NCI-H460 (cell line): ENCODE data around the gene SLC35A3. TPM values are rescaled to one million over a fixed set of nuclear protein-coding genes. Genes with fewer than 3 reads are reported as not detected.

Source experiments
- DNase-seq: peaks from one replicate; pipeline ENCODE4 v3.0.0-alpha.2; 2016; ENCODE audit warnings: low read depth; ENCODE audit errors: extremely low read depth
- small RNA-seq, 2 experiments: library from RNA; depleted of rRNA; stranded (forward); fragments of <200 nt; gene quantifications; one replicate each; pipeline ENCODE3, GENCODE V24; 2014
- total RNA-seq: library from RNA; depleted of rRNA; stranded (reverse); fragments of >200 nt; shearing (Covaris generic); gene quantifications from 2 replicates; pipeline ENCODE4 v1.2.3, GENCODE V29; 2014; rRNA removed

SLC35A3 gene
- total RNA-seq, 1 experiment from 2014 or later: 31.9 TPM

GRCh38 chr1:100074604-100075395, 105.0 kb downstream of the SLC35A3 start:
- no peak for DNase-seq

- no peak for DNase-seq
Observed at GRCh38 chr1:100075773-100076172, 106.0 kb downstream of the SLC35A3 start.

- no peak for DNase-seq
Observed at GRCh38 chr1:100076319-100076718, 106.5 kb downstream of the SLC35A3 start.

GRCh38 chr1:100076744-100077143, 106.9 kb downstream of the SLC35A3 start:
- DNase-seq: no peak

- DNase-seq: no peak
Observed at GRCh38 chr1:100077531-100077930, 107.7 kb downstream of the SLC35A3 start.

- DNase-seq: no peak
Observed at GRCh38 chr1:100080331-100080730, 110.5 kb downstream of the SLC35A3 start.

Small RNA genes lying within 50 kb of the gene (small RNA-seq; reads per million reads assigned to genes)
- gene RNU6-1318P (0 reads per million in 2 experiments), gene RNU6-750P (0 reads per million in 2 experiments)

Other genes with a start within 250 kb of the SLC35A3 start
- 8.7 and 9.3 TPM in 2 replicates for gene FRRS1, start 203.4 kb upstream of the SLC35A3 start, total RNA-seq
- 8.3 and 9.2 TPM in 2 replicates for gene AGL, start 119.6 kb upstream of the SLC35A3 start, total RNA-seq
- gene SASS6, start 162.9 kb downstream of the SLC35A3 start, total RNA-seq: 7.7 TPM in 2 replicates
- gene TRMT13, start 163.2 kb downstream of the SLC35A3 start, total RNA-seq: 18.4 and 21.3 TPM in 2 replicates
- gene LRRC39, start 208.3 kb downstream of the SLC35A3 start, total RNA-seq: 0.22 TPM in 1 of 2 replicates, not detected in the other